ENCODE measurements around the gene GPS1.
A peak's percentile ranks its signal among the peaks of the same experiment; 100 is the strongest.
"Not testable (repeated sequence)": the region's sequence is repeated elsewhere in the genome, so short reads cannot be mapped to it uniquely, and the experiment has no call there.

GPS1 gene

DNA sequence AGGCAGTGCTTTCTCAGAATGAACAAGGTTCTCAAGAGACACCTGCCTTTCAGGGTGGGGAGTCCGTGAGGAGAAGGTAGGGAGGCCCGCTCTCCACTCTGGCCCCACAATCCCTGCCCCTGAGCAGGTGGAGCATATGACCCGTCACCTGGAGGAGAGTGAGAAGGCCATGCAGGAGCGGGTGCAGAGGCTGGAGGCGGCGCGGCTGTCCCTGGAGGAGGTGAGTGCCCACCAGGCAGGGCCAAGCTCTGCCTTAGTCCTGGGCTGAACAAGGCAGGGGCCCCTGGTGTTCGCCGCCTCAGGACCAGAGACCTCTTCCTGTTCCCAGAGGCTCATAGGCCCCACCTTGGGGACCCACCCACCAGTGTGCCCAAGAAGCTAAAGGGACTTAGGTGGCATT lies 22.7 kb upstream of the GPS1 start:
- DNase-seq (ENCODE audit: low spot score): no peak

DNA sequence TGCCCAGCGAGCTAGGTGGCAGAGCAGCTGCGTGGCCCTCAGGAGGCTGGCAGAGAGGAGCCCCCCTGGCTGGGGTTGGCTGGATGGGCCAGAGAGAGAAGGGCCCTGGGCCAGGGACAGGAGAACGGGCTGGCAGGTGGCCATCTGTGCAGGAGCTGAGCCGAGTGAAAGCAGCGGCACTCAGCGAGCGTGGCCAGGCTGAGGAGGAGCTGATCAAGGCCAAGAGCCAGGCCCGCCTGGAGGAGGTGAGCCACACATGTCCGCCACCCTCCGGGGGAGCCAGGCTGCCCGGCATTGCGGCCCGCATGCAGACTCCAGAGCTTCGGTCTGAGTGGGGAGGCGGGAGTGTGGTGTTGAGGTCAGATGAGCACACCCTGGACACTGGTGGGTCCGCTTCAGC lies 22.3 kb upstream of the GPS1 start:
- no peak for DNase-seq (ENCODE audit: low spot score)

DNA sequence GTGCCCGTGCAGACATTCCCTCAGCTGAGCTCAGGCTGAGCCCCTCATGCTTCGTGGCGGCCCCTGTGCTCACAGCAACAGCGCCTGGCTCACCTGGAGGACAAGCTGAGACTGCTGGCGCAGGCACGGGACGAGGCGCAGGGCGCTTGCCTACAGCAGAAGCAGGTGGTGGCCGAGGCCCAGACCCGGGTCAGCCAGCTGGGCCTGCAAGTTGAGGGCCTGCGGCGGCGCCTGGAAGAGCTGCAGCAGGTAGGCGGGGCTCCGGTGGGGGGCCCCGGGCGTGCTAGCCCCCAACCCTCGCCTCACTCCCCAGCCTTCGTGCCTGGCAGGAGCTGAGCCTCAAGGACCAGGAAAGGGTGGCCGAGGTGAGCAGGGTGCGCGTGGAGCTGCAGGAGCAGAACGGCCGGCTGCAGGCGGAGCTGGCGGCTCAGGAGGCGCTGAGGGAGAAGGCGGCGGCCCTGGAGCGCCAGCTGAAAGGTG lies 21.7 kb upstream of the GPS1 start:
- DNase-seq (ENCODE audit: low spot score): no peak

DNA sequence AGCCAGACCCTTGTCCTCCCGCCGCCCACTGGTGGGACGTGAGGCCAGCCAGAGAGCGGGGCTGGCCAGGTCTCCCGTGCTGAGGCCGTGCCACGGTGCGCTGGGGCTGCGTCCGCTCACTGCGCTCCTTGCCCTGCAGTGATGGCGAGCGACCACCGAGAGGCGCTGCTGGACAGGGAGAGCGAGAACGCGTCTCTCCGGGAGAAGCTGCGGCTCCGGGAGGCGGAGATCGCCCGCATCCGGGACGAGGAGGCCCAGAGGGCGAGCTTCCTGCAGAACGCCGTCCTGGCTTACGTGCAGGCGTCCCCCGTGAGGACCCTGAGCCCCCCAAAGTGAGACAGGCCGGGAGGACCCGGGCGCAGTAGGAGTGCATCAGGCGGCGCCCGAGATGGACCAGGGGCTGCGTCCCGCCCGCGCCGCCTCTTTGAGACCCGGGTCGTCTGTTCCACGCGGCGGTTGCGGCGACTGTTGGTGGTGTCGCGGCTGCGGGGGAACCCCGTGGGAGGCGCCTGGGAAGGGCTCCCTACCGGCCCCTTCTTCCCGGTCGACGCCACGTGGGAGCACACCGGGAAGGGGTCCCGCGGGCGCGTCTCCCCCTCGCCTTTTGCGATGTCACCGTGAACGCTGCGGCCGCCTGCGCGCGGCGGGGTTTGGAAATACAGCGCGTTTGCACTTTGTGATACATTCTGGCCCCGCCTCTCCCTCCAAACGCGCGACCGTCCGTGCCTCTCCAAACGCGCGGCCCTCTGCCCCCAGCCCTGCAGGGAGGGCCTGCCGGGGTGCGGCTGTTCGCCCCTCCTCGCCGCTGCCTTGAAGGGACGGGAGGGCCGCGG lies 21.0 kb upstream of the GPS1 start:
- DNase-seq (ENCODE audit: low spot score): peak; percentile 80

DNA sequence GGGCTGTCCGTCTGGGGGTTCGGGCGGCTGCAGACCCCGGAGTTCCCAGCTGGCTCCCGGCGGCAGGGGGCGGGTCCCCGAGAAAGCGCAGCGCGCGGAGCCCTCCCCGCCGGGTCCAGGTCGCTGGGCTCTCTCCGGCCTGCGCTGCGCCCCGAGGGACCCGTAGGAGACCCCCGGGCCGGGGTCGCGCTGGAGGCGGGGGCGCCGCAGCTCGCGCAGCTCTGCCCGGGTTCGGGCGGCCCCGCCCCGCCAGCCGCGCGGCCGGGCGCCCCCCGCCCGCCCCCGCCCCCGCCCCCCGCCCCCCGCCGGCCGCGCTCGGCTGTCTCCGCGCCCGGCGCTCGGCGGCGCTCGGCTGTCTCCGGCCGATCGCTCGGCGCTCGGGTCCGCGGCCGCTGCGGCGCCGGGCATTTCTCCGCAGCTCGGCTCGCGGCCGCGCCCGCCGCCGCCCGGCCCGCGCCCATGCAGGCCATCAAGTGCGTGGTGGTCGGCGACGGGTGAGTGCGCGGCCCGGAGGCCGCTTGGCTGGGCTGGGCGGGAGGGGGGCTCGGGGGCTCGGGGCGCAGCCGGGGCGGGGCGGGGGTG lies 20.3 kb upstream of the GPS1 start, which contains the start of gene RAC3:
Gene RAC3 (plus strand): TSS at position 376 of the 582 bp plus-strand sequence. CDS start 84 bp downstream, at position 460.
- DNase-seq (ENCODE audit: low spot score): no peak

DNA sequence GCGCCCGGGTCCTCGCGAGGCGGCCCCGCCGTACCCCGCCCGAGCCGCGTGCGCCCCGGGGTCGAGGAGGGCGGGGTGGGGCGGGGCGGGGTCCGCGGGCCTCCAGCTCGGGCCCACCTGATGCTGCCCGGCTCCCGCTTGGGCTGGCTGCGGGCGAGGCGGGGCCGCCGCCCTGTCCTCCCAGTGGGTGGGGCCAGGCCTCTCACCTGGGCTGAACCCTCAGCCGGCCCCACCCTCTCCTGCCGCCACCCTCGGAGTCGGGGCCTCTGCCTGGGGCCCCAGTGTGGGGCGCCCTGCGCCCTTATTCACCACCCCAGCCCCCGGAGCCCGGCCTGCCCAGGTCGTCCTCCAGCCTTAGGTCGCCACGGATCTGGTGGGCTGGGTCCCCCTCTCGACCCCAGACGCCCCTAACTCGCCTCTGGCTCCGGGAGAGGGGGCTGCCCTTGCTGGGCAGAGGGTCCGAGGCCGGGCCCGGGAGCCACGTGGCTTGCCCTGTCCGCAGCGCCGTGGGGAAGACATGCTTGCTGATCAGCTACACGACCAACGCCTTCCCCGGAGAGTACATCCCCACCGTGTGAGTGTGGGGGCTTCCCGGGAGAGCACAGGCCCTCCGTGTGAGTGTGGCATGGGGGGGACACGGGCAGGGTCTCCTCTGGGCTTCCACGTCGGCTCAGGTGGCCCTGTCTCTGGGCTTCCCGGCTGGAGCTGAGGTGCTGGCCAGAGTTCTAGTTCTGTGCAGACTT lies 19.6 kb upstream of the GPS1 start:
- DNase-seq (ENCODE audit: low spot score): peak; percentile 49

DNA sequence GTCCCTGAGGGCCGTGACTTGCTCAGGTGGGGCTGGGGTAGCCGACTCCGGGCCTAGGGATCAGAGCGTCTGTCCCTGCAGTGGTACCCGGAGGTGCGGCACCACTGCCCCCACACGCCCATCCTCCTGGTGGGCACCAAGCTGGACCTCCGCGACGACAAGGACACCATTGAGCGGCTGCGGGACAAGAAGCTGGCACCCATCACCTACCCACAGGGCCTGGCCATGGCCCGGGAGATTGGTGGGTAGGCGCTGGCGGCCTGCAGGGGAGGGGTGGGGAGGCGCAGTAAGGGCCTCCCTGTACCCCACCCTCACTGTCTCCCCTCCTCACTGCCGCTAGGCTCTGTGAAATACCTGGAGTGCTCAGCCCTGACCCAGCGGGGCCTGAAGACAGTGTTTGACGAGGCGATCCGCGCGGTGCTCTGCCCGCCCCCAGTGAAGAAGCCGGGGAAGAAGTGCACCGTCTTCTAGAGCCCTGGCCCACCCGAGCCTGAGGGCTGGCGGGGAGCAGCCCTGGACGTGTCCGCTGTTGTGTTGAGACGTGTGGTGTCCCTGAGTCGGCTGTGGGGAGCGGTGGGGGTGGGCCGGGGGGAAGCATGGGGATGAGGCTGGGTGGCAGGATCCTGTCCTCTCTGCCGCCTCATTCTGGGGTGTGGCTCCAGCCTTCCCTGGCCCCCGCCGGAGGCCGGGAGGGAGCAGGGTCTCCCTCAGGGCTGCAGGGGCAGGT lies 18.2 kb upstream of the GPS1 start:
- DNase-seq (ENCODE audit: low spot score): no peak

DNA sequence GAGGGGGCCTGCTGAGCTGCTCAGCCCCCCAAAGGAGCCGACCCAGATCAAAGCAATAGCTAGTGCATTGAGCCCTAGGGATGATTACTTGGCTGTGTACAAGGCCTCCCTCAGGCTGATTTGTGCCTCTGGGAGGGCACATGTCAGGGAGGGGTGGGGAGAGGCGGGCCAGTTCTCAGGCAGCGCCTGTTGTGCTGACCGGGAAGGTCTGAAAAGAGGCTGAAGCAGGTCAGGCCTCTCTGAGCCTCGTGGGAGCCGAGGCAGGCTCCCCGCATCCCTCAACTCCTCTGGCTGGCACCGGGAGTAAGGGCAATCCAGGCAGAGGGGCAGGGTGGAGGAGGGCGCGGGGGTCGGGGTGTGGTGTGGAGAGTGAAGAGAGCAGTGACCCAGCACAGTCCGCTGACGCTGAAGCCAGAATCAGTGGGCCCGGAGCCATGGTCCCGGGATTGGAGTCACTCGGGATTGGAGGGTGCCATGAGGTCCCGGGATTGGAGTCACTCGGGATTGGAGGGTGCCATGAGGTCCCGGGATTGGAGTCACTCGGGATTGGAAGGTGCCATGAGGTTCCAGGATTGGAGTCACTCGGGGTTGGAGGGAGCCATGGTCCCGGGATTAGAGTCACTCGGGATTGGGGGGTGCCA lies 17.2 kb upstream of the GPS1 start:
- no peak for DNase-seq (ENCODE audit: low spot score)

DNA sequence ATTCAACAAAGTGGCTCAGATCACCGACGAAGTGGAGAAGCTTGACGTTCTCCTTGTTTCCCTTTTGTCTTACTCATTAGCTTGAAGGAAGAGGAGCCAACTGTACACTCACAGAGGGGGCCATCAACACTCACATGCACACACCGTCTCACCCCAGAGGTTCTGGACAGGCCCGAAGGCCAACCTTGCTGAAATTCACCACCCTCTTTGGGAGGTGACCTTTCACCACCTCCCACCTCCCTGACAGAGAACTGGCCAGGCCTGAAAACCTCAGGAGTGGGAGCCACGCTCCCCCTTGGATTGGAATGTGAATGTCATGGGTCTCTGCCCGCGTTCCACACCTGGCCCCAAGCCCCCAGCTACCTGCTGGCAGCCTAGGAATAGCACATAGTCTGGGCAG lies 16.2 kb upstream of the GPS1 start:
- no peak for DNase-seq (ENCODE audit: low spot score)

DNA sequence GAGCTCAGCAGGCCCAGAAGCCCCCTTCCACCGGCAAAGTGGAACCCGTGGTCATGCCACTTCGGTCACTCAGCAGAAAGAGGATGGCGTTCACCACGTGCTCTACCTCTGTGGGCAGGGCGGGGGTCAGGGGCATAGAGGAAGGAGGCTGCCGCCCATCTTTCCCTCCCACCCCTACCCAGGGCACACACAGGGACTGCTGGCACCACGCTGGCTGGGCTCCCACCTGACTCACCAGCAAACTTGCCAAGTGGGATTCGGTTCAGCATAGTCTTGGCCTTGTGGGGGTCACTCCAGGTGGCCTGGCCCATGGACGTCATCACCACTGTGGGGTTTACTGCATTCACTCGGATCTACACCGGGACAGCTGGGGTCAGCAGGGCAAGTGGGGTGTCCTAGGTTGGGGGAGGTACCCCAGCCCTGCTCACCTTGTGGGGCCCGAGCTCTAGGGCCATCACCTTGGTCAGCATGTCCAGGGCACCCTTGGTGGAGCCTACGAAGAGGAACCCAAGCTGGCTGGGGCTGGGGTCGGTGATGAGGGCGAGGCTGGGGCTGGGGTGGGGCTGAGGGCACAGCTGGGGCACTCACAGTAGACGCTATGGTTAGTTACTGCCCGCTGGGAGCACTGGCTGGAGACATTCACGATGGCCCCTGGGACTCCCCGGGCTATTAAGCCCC lies 15.6 kb upstream of the GPS1 start:
- DNase-seq (ENCODE audit: low spot score): no peak

DNA sequence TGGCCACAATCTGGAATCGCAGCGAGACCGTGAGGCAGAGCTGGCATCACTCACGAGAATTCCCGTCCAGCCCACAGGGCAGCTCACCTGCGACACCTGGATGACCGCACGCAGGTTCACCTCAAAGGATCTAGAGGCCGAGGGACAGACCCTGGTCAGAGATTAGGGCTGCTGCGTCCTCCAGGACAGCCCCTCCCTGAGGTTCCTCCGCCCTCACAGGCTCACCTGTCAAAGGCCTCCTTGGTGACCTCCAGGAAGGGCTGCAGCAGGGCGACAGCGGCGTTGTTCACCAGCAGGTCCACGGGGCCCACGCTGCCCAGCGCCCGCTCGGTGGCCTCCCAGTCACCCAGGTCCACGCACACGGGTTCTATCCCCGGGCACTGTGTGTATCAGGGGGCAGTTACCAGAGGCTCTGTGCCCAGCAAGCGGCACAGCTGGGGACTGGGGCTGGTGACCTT lies 15.0 kb upstream of the GPS1 start:
- no peak for DNase-seq (ENCODE audit: low spot score)

DNA sequence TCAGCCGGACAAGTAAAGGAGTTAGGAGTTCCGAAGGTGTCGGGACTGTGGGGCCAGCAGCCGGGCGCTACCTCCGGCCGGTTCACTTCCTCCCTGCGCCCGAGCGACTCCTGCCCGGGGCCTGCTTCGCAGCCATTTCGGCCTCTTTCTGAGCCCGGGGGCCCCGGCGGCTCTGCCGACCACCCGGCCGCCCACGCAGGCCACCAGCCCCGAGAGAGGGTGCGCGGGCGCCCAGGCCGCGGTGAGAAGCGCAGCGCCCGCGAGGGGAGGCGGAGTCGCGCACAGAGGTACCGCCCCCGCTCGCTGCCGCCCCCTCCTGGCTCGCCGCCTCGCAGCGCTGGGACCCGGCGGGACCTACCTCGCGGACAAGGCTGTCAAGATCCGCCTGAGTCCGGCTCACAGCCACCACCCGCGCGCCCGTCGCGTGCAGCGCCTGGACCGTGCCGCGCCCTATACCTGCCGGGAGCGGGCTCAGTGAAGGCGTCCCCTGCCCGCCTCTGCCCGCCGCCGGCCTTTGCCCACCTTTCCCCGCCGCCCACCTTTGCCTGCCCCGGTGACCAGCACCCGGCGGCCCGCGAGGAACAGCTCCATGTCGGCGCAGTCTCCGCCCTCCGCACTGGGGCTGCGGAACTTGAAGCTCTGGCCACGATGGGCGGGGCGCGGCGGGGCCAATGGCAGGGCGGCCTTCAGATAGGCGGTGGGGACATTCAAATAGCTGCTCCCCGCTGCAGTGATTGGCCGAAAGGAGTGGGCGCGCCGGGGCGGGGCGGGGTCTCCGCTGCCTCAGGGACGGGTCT lies 14.4 kb upstream of the GPS1 start, which contains the start of gene DCXR:
Gene DCXR (minus strand): TSS at position 606 of the 797 bp plus-strand sequence. CDS start 15 bp downstream, at position 591.
- DNase-seq (ENCODE audit: low spot score): peak; percentile 97

DNA sequence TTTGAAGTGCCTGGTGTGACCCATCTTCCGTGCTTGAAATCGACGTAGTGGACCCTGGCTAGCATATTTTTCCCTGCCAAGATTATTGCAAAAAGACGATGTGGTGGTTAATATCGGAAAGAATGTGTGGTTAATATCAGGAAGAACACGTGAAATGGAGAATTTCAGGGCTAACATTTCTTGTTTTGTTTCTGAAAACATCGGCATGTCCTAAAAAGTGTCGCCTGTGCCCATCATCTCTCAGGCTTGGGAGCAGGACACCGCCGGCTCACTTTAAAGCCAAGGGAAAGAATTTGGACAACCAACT lies 13.9 kb upstream of the GPS1 start:
- no peak for DNase-seq (ENCODE audit: low spot score)

DNA sequence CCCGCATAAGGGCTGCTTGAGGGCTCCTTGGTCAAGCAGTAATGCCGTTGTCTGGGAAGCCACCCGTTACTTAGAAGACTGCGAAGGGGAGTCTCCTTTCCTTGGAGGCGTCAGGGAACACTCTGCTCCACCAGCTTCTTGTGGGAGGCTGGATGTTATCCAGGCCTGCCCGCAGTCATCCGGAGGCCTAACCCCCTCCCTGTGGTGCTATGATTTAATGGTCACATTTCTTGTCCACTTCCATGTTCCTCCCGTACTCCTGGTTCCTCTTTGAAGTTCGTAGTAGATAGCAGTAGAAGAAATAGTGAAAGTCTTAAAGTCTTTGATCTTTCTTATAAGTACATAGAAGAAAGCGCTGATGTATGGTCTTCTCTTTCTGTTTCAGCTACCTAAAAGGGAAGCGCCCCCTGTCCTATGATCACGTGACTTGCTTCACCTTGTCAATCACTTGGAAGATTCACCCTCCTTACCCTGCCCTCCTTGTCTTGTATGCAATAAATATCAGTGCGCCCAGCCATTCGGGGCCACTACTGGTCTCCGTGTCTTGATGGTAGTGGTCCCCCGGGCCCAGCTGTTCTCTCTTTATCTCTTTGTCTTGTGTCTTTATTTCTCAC lies 12.8 kb upstream of the GPS1 start:
- DNase-seq (ENCODE audit: low spot score): not testable (repeated sequence)

DNA sequence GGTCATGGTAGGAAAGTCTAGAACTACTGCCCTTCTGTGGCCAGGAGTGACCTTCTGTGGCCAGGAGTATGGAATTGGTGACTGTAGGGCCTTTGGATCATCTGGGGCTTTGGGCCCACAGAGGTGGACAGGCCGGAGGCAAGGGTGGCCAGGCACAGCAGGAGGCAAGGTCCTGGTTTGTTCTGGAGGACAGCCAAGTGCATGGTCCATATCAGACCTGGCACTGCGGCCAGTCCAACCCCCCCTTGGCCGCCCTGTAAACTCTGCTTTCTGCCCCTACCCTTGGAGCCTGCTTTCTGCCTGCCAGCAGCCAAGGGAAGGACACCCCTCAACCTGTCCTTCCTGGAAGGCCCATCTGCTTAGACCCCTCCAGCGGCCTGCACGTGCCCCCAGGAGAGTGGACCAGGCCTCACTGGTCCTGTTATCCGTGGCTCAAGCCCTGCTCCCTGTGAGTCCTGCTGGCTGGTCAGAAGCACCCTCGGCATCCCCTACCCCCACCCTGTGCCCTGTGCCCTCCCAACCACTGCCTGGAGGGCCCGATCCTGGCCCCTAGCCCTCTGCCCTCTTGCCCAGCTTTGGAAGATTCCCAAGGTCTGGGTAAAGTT lies 11.9 kb upstream of the GPS1 start:
- DNase-seq (ENCODE audit: low spot score): no peak

DNA sequence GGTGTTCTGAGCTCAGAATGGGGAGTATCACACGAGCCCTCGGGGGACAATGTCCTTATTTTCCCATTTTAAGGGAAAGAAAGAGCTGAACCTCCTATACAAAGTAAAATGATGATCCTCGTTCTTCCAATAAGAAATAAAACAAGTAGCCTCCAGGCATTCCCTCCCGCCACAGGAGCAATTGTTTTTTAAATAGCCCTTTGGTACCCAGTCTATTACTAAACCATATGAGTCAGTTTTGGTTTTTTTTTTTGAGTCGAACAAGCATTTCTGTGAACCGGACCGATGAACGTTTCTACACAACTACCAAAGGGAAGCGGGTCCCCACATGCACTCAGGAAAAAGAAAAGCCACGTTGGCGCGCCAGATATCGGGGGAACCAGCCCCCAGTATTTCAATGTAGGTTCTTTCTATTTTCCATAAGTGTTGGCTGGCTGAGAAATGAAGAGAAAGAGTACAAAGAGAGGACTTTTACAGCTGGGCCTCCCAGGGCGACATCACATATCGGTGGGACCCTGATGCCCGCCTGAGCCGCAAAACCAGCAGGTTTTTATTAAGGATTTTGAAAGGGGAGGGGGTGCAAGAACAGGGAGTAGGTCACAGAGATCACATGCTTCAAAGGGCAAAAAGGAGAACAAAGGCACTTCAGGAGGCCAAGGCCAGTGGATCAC lies 10.4 kb upstream of the GPS1 start:
- no peak for DNase-seq (ENCODE audit: low spot score)

DNA sequence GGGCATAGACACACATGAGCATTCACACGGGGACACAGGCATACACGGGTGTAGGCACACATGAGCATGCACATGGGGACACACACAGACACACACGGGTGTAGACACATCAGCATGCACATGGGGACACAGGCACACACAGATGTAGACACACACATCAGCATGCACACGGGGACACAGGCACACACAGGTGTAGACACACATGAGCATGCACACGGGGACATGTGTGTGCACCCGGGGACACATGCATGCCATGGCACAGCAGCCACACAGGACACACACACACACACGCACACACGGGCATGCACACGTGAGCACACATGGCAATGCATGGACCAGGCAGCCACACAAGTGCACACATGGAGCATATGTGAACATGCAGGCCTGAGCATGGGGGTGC lies 9.0 kb upstream of the GPS1 start:
- DNase-seq (ENCODE audit: low spot score): no peak

DNA sequence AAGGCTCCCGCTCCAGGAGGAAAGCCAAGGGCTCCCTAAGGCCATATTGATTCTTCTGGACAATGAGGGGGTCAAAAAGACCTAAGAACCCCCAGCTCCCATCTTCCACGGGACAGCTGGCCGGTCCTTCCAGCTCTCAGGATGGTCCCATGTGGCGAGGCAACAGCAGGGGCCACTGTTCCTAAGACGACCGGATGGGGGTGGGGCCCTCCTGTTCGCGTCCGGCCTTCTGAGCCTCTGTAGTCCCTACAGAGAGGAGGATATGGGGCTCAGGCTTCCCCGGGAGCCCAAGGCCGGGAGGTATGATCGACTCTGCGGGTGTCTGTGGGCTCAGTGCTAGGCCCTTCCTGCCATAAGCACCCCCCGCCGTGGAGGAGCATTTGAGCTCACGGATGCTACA lies 8.2 kb upstream of the GPS1 start:
- DNase-seq (ENCODE audit: low spot score): no peak

All from NAMALWA (cell line).